Left lung (tissue), 10 donors: ENCODE measurements around the gene LAMTOR3. TPM values are rescaled to one million over a fixed set of nuclear protein-coding genes. Genes with fewer than 3 reads are reported as not detected.

Experiments used
- ATAC-seq: fragments of 200-7000 bp; cut with Tn5 transposase; one replicate; pipeline ENCODE4 v1.9.1; 2020; ENCODE audit warnings: moderate library complexity
- DNase-seq, 4 donors: peaks; one replicate each; pipeline ENCODE4 v3.0.0-alpha.2; 2013 to 2020
- H3K27ac ChIP-seq, 2 donors: fragments of 200-600 bp; sonication (generic) in 1 of 2; one replicate each; pipeline versions ENCODE4 v1.5.0 to v1.8.0; 2020 to 2021
- H3K27me3 ChIP-seq, 2 donors: fragments of 200-600 bp; sonication (generic) in 1 of 2; one replicate each; pipeline versions ENCODE4 v1.5.0 to v1.8.0; 2020 to 2021
- H3K36me3 ChIP-seq, 2 donors: fragments of 200-600 bp; sonication (generic) in 1 of 2; one replicate each; pipeline versions ENCODE4 v1.5.0 to v1.8.0; 2020 to 2021
- H3K4me1 ChIP-seq, 2 donors: fragments of 200-600 bp; one replicate each; pipeline ENCODE4 v1.8.0; 2021
- H3K4me3 ChIP-seq, 2 donors: fragments of 200-600 bp; sonication (generic) in 1 of 2; one replicate each; pipeline versions ENCODE4 v1.5.0 to v1.8.0; 2020 to 2021; ENCODE audit warnings: mild to moderate bottlenecking in 1 of 2
- H3K9me3 ChIP-seq, 2 donors: fragments of 200-600 bp; sonication (generic) in 1 of 2; one replicate each; pipeline versions ENCODE4 v1.5.0 to v1.8.0; 2020 to 2021
- CTCF ChIP-seq, 2 donors: fragments of 200-600 bp; sonication (generic) in 1 of 2; IDR thresholded peaks; one replicate each; pipeline versions ENCODE4 v1.5.0 to v1.8.0; 2021; ENCODE audit warnings: antibody characterized with exemption in 2 of 2
- intact Hi-C, 2 donors: fragments of 100-400 bp; cut with DNase I; formaldehyde crosslinking; loops; one replicate each; pipeline versions ENCODE4 v1.11.2 to v1.14.2; 2022
- polyA plus RNA-seq, 6 donors: library from polyadenylated mRNA; unstranded; fragments of 120-200 nt; gene quantifications; one replicate each; pipeline ENCODE4 v1.2.1, GENCODE V29; 2013; ENCODE audit not compliant: insufficient read length in 6 of 6
- total RNA-seq, 2 donors: library from RNA; stranded (reverse); fragmentation: NEBNext Ultra II Directional; extraction: Animal tissue kit (Norgen Biotek cat#: 25700); gene quantifications; one replicate each; pipeline ENCODE4 v1.2.1, GENCODE V29; 2021
- donor health status: DM: no; HTN: yes; CAD: no.
- donor health status: DM: no; HTN: no; CAD: no.

The LAMTOR3 gene
- total and polyA plus RNA-seq, 8 donors, result 41.9 to 79.6 (median 68.1) TPM

- no peak for TF ChIP-seq CTCF (IDR thresholded peaks at IDR 0.05)
- Histone ChIP-seq H3K27me3 (no peaks in the 10 kb centered on the region), H3K4me1 (peaks cover 0 to 35% of the 10 kb centered on the region in 2 donors), H3K27ac (no peak overlapping the region), H3K4me3 (no peak overlapping the region), H3K36me3 (peaks cover 0 to 3% of the 10 kb centered on the region in 2 donors), H3K9me3 (no peaks in the 10 kb centered on the region)
- ATAC-seq (no peak), DNase-seq (no peak)
- intact Hi-C loops, result no loop called here
Measured at GRCh38 chr4:99860521-99860920, 33.7 kb downstream of the LAMTOR3 start.

- intact Hi-C loops, result no loop called here
- no peaks in the 10 kb centered on the region for H3K9me3 ChIP-seq
- TF ChIP-seq CTCF (IDR thresholded peaks at IDR 0.05), result no peak
- peaks cover 0 to 45% of the 10 kb centered on the region in 2 donors for H3K4me1 ChIP-seq
- DNase-seq (no peak), ATAC-seq (no peak)
- H3K36me3 ChIP-seq, result no peaks in the 10 kb centered on the region
- H3K27ac ChIP-seq, result no peak overlapping the region
- no peaks in the 10 kb centered on the region for H3K27me3 ChIP-seq
- no peak overlapping the region for H3K4me3 ChIP-seq
Measured at GRCh38 chr4:99859618-99860017, 34.6 kb downstream of the LAMTOR3 start.

GRCh38 chr4:99857307-99857706 is 36.9 kb downstream of the LAMTOR3 start:
- H3K4me3 ChIP-seq, result no peak overlapping the region
- TF ChIP-seq CTCF (IDR thresholded peaks at IDR 0.05), result no peak
- H3K4me1 ChIP-seq, result peaks cover 0 to 48% of the 10 kb centered on the region in 2 donors
- no peaks in the 10 kb centered on the region for H3K9me3 ChIP-seq
- intact Hi-C loops, result no loop called here
- no peak for DNase-seq
- ATAC-seq, result no peak
- H3K27ac ChIP-seq, result peak overlapping the region; percentile 33 to 88
- no peaks in the 10 kb centered on the region for H3K36me3 ChIP-seq
- H3K27me3 ChIP-seq, result no peaks in the 10 kb centered on the region

- no peaks in the 10 kb centered on the region for H3K27me3 ChIP-seq
- peaks cover 0 to 51% of the 10 kb centered on the region in 2 donors for H3K4me1 ChIP-seq
- H3K27ac ChIP-seq, result peak overlapping the region; percentile 33 to 88
- intact Hi-C loops, result no loop called here
- TF ChIP-seq CTCF (IDR thresholded peaks at IDR 0.05), result no peak
- no peak for DNase-seq
- H3K4me3 ChIP-seq, result no peak overlapping the region
- no peaks in the 10 kb centered on the region for H3K9me3 ChIP-seq
- no peaks in the 10 kb centered on the region for H3K36me3 ChIP-seq
- ATAC-seq, result peak; percentile 89
Measured at GRCh38 chr4:99856166-99856565, 38.1 kb downstream of the LAMTOR3 start.

GRCh38 chr4:99855678-99856077 is 38.5 kb downstream of the LAMTOR3 start:
- no peaks in the 10 kb centered on the region for H3K9me3 ChIP-seq
- intact Hi-C loops, result no loop called here
- TF ChIP-seq CTCF (IDR thresholded peaks at IDR 0.05), result no peak
- peak overlapping the region; percentile 33 to 88 for H3K27ac ChIP-seq
- H3K27me3 ChIP-seq, result no peaks in the 10 kb centered on the region
- DNase-seq, result no peak
- ATAC-seq, result peak; percentile 68
- no peak overlapping the region for H3K4me3 ChIP-seq
- H3K36me3 ChIP-seq, result no peaks in the 10 kb centered on the region
- peaks cover 0 to 51% of the 10 kb centered on the region in 2 donors for H3K4me1 ChIP-seq
